Hypothalamus (tissue), 51 donors: ENCODE measurements around the gene MRPL17.
"Not testable (repeated sequence)": the region's sequence is repeated elsewhere in the genome, so short reads cannot be mapped to it uniquely, and the experiment has no call there.

ENCODE experiments used
- DNase-seq, 51 donors: peaks; one replicate each; lab custom pipeline; 2025; lab: John Stamatoyannopoulos, UW

MRPL17 gene

DNA sequence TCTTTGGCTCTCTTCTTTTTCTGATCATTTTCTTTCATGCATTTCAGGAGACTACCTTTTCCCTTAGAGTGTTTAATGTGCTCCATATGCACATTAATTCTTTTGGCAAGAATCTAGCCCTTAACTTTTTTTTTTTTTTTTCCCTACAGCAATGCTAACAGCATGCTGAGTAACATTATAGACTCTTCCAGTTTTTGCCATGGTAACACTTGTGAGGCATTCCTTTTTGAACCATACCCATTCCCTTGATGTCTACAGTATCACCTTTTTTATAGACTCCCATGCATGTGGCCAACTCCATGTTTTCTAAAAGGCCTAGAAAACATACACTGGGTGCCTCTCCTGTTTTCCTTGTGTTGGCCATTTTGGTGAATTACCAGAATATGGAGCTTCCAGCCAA lies 2.9 kb upstream of the MRPL17 start:
- DNase-seq: no peak

DNA sequence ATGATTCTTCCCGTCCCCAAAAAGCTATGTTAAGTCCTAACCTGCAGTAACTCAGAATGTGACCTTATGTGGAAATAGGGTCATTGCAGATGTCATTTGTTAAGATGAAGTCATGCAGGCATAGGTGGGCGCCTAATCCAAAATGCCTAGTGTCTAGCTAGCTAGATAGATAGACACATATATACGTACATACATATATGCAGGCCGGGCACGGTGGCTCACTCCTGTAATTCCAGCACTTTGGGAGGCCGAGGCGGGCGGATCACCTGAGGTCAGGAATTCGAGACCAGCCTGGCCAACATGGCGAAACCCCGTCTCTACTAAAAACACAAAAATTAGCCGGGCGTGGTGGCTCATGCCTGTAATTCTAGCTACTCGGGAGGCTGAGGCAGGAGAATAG lies 928 bp upstream of the MRPL17 start:
- DNase-seq: not testable (repeated sequence)

DNA sequence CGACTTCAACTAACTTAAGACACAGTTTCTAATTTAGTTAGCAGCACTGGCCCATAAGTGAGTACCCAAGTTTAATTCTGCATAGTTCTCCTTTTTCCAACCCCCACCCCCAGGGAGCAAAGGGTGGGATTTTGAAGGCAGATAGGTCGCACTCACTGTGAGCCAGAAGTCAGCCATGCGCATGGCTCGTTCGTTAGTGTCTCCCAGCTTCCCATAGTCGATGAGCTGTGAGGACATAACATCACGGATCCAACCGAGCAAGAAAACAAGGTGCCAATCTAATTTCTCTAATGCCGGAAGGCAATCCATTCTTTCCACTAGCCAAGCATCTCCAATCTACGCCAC lies 577 bp downstream of the MRPL17 start:
- peak in 4 of 51 donors; percentile 24 to 39 (median 28) for DNase-seq

DNA sequence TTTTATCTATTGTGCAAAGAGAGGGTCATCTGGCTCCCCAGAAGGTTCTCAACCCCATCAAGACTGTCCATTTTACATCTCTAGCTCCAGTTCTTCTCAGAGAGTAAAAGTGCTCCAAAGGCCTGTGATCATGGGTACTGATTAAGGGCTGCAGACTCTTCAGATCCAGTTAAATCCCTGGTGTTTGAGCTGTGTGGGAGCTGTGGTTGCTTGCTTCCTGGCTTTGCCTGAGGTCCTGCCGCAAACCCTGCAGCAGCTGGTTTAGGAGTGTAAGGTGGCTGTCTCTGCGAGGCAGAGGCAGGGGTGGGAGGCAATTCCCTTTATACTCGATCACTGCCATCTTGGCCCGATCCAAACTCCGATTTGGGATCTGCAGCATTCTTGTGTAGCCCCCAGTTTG lies 1.2 kb downstream of the MRPL17 start:
- DNase-seq: no peak

- DNase-seq: no peak
These were observed 1.6 kb downstream of the MRPL17 start for GRCh38 chr11:6681505-6681904.

- DNase-seq: no peak
These were observed 6.1 kb downstream of the MRPL17 start for GRCh38 chr11:6677018-6677417.

DNA sequence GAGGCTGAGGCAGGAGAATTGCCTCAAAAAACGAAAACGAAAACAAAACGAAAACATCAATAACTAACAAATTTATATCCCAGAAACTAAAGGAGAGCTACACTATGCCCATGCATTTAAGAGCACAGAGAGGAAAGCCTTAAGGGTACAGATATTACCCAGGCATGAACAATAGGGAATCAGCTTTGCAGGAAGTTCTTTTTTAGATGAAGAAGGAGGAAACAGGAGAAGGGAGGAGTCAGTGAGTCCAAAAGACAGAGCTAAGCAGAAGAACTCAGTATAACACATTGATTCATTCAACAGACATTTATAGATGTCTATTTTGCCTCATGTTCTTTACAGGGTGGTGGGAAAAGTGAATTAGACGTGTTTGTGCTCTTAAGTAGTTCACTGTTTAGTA lies 8.3 kb downstream of the MRPL17 start:
- DNase-seq: no peak

DNA sequence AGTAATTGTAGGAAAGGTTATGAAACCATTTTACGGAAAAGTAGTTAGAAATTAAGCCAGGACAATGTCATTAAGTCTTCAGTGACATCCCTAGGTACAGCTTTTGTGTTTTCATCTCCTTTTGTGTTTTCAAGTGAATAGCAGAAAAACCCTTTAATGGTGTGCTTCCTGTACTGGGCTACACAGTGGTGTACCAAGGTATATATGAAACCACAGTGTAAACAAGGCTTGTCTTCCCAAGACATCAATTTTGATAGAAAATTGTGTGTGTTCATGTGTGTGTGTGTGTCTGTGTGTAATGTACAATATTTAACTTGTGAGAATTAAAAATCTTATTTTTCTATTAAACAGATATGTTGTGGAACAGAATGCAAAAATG lies 8.9 kb downstream of the MRPL17 start:
- DNase-seq: no peak

DNA sequence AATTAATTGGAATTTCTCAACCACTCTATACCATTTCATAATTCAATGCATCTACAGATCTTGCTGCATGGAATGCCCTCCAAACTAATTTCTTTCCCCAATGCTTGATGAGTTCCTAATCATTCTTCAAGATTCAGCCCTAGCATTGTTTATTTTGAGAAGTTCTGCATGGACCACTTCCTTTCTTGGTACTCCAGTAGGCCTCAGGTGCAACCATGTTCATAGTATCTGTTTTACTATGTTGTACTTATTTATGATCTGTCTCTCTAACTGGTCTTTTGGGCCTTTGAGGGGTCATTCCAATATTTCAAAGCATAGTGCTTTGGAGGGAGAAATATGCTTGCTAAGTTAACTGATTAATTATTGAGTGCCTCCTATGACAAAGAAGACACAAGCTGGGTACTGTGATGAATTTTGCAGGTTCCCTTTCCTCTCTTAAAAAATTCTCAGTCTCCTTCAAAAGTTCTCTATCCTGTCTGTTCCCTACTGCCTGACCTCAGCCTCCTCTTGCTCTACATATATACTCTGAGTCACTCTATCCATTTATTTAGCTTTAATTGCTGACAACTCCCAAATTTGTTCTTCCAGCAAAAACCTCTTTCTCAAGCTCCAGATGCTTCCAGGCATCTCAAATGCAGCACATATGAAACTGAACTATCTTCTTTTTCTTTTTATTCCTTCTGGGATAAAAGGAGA lies 9.5 kb downstream of the MRPL17 start:
- no peak for DNase-seq

- DNase-seq: no peak
These were observed 11.1 kb downstream of the MRPL17 start for GRCh38 chr11:6671991-6672390.

DNA sequence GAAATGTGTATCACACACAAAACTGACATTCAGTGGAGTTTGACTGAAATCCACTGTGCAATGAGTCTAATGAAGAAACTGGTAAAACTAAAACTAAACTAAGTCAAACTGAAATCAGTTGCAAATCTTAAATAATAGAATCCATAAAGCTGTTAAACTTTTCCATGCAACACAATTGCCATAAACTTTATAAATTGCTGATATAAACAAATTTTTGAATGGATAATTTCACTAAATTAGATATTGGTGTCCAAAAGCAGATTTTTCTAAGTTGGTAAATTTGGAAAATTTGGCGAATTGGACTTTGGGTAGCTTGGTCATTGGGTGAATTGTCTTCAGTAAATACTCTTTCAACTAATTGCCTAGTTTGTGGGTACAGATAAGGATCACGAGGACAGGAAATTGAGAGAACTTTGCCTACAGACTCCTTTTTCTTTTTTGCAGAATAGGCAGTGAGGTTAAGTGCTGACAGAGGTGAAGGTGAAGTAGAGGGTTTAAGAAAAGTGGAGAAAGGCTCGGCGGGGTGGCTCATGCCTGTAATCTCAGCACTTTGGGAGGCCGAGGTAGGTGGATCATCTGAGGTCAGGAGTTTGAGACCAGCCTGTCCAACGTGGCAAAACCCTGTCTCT lies 12.8 kb downstream of the MRPL17 start:
- DNase-seq: no peak

DNA sequence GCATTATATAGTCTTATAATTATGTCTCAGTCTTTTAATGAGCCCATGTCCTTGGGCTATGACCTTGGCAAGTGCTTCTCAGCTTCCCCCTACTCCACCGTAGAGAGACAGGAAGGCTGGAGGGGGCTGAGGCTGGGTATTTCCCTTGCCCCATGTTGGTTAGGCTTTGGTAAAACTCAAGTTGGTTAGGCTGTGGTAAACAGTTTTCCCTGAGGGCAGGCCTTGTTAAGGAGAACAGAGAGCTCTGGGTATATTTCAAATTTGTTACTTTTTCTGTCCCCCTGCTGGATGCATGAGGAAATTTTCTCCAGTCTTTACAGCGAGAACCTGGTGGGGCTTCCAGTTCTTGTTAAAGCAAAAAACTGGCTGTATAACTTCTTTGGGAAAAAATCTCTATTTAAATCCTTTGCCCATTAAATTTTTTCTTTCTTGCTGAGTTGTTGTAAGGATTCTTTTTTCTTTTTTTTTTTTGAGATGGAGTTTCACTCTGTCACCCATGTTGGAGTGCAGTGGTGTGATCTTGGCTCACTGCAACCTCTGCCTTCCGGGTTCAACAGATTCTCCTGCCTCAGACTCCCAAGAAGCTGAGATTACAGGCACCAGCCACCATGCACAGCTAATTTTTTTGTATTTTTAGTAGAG lies 15.3 kb downstream of the MRPL17 start:
- DNase-seq: no peak

DNA sequence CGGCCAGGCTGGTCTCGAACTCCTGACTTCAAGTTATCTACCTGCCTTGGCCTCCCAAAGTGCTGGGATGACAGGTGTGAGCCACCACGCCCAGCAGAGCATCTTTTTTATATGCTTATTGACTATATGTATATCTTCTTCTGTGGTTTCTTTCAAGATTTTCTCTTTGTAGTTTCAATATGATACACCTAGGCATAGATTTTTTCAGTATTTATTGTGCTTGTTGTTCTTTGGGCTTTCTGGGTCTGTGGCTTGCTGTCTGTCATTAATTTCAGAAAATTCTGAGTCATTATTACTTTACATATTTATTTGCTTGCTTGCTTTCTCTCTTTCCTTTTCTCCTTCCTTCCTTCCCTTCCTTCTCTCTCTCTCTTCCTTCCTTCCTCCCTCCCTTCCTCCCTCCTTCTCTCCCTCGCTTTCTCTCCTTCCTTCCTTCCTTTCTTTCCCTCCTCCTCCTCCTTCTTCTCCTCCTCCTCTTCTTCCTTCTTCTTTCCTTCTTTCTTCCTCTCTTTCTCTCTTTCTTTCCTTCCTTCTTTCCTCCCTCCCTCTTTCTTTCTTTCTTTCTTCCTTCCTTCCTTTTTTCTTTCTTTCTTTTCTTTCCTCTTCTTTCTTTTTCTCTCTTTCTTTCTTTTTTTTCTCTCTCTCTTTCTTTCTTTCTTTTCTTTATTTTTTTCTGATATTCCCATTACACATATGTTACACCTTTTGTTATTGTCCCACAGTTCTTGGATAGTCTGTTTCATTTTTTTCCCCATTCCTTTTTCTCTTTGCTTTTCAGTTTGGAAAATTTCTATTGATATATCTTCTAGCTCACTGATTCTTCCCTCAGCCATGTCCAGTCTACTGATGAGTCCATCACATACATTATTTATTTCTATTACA lies 16.6 kb downstream of the MRPL17 start:
- no peak for DNase-seq

DNA sequence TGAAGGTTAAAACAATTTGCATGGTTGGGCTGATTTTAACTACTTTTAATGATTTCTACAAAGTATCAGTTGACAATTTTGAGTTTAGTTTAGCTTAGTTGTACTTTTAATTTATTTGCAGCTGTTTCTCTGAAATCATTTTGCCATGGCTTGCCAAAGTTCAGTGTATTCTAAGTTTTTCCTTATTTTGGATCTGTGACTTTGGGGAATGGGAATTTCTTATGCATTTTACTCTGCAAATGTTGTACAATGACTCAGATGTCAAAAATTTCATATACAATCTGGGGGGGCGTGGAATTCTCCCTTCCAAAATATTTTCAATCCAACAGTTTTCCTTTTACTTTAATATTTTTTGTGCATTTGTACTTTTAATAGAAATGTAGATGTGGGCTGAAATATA lies 18.6 kb downstream of the MRPL17 start:
- no peak for DNase-seq

- no peak for DNase-seq
These were observed 19.2 kb downstream of the MRPL17 start for GRCh38 chr11:6663794-6664469.

DNA sequence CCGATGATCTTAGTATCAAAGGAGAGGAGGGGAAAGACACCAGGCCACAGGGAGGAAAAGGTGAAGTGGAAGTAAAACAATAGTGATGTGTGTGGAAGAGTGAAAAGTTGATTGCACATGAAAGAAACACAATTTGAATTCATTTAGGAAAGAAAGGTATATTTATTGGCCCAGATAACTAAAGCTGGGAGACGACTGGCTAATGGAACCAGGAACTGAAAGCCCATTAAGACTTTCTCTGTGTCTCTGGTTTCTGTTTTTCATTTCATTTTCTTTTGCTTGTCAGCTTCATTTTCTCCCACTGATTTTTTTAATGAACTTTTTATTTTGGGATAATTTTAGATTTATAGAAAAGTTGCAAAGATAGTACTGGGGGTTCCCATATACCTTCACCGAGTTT lies 22.4 kb downstream of the MRPL17 start:
- no peak for DNase-seq

GRCh38 chr11:6658647-6659046 lies 24.5 kb downstream of the MRPL17 start:
- DNase-seq: no peak

DNA sequence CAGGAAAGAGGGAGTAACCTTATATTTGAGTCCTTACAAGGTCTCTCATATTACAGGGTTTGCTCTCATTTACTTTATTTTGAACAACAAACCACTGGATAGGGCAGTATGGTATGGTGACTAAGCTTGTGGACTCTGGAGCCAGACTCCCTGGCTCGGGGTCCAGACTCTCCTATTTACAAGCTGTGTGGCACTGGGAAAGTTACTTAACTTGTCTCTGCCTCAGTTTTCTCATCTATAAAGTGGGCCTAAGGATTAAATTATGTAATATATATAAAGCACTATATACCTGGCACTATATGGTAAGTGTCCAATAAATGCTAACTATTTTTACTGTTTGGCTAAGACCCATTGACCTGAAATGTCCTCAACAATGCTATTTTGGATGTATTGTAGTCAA lies 25.8 kb downstream of the MRPL17 start:
- DNase-seq: no peak

GRCh38 chr11:6656936-6657335 lies 26.2 kb downstream of the MRPL17 start:
- no peak for DNase-seq

DNA sequence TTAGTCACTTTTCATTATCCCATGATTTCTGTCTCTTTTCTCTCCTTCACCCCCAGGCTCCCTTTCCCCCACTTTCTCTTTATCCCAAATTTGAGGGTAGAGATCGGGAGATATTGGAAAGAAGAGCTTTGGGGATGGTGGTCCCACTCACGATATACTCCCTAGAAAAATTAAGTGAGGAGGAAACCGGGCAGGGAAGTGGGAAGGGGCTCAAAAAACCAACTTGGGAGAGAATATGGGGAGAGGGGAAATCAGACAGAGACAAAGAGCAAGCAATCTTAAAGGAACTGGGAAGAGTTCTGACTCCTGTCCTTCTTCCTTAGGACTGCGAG lies 26.6 kb downstream of the MRPL17 start:
- DNase-seq: no peak
